GM12865 (cell line): ENCODE results near the gene REM1.
"Not testable (repeated sequence)": the region's sequence is repeated elsewhere in the genome, so short reads cannot be mapped to it uniquely, and the experiment has no call there.

Experiments
- DNase-seq: peaks from one replicate; pipeline ENCODE4 v3.0.0; 2010; ENCODE audit warnings: low read depth
- H3K4me3 ChIP-seq: 2 replicates; pipeline ENCODE4 v1.5.1; 2011; ENCODE audit warnings: mild to moderate bottlenecking, low read depth, low read length, control low read depth
- CTCF ChIP-seq: IDR thresholded peaks from 2 replicates; pipeline ENCODE4 v1.5.1; 2011; ENCODE audit warnings: low read length, control low read depth, low read depth, inconsistent platforms; ENCODE audit not compliant: insufficient read depth; ENCODE audit errors: missing control alignments

Gene REM1

GRCh38 chr20:31449511-31450414, 25.3 kb upstream of the REM1 start:
- DNase-seq = no peak
- H3K4me3 ChIP-seq = no peak overlapping the region
- TF ChIP-seq CTCF = no peak

GRCh38 chr20:31452575-31452974, 22.5 kb upstream of the REM1 start:
- no peak overlapping the region for H3K4me3 ChIP-seq
- no peak for DNase-seq
- TF ChIP-seq CTCF = no peak

- no peak for DNase-seq
- no peak overlapping the region for H3K4me3 ChIP-seq
- TF ChIP-seq CTCF = no peak
These were observed 20.7 kb upstream of the REM1 start for GRCh38 chr20:31454361-31454760.

- not testable (repeated sequence) for DNase-seq, H3K4me3 ChIP-seq
These were observed 4.1 kb upstream of the REM1 start for GRCh38 chr20:31470946-31471345.

- no peak overlapping the region for H3K4me3 ChIP-seq
- no peak for TF ChIP-seq CTCF
- DNase-seq = no peak
These were observed 2.4 kb upstream of the REM1 start for GRCh38 chr20:31472395-31473330.

- no peak for DNase-seq
- H3K4me3 ChIP-seq = no peak overlapping the region
- no peak for TF ChIP-seq CTCF
These were observed 1.6 kb upstream of the REM1 start for GRCh38 chr20:31473331-31474096.
